Measurements from ENCODE around the gene BRF1.

Gene BRF1

GRCh38 chr14:105272623-105273022 lies 28.2 kb downstream of the BRF1 start:
- DNase-seq (ENCODE audit: low spot score): no peak
- TF ChIP-seq CTCF (IDR thresholded peaks at IDR 0.05; ENCODE audit: extremely low read depth, insufficient read depth, missing control alignments): no peak
- in situ Hi-C loops (cut with MboI; ENCODE audit: low pct_unique_long_range_greater_than_20kb, low sequenced_read_pairs, unreplicated experiment): no loop called here

- in situ Hi-C loops (cut with MboI; ENCODE audit: low pct_unique_long_range_greater_than_20kb, low sequenced_read_pairs, unreplicated experiment): no loop called here
Observed at GRCh38 chr14:105271224-105271890, 29.4 kb downstream of the BRF1 start.

GRCh38 chr14:105269405-105269804 lies 31.4 kb downstream of the BRF1 start:
- no peak for TF ChIP-seq CTCF (IDR thresholded peaks at IDR 0.05; ENCODE audit: extremely low read depth, insufficient read depth, missing control alignments)
- in situ Hi-C loops (cut with MboI; ENCODE audit: low pct_unique_long_range_greater_than_20kb, low sequenced_read_pairs, unreplicated experiment): no loop called here
- no peak for DNase-seq (ENCODE audit: low spot score)

More at GRCh38 chr14:105271224-105271890, 29.4 kb downstream of the BRF1 start:
- no peak for DNase-seq (ENCODE audit: low spot score)
- no peak for TF ChIP-seq CTCF (IDR thresholded peaks at IDR 0.05; ENCODE audit: extremely low read depth, insufficient read depth, missing control alignments)

GRCh38 chr14:105268736-105269354 lies 32.0 kb downstream of the BRF1 start:
- no peak for TF ChIP-seq CTCF (IDR thresholded peaks at IDR 0.05; ENCODE audit: extremely low read depth, insufficient read depth, missing control alignments)
- in situ Hi-C loops (cut with MboI; ENCODE audit: low pct_unique_long_range_greater_than_20kb, low sequenced_read_pairs, unreplicated experiment): no loop called here

GRCh38 chr14:105267820-105268548 lies 32.8 kb downstream of the BRF1 start:
- in situ Hi-C loops (cut with MboI; ENCODE audit: low pct_unique_long_range_greater_than_20kb, low sequenced_read_pairs, unreplicated experiment): no loop called here
- no peak for DNase-seq (ENCODE audit: low spot score)
- TF ChIP-seq CTCF (IDR thresholded peaks at IDR 0.05; ENCODE audit: extremely low read depth, insufficient read depth, missing control alignments): no peak

More at GRCh38 chr14:105268736-105269354, 32.0 kb downstream of the BRF1 start:
- DNase-seq (ENCODE audit: low spot score): no peak

- DNase-seq (ENCODE audit: low spot score): no peak
- in situ Hi-C loops (cut with MboI; ENCODE audit: low pct_unique_long_range_greater_than_20kb, low sequenced_read_pairs, unreplicated experiment): no loop called here
- TF ChIP-seq CTCF (IDR thresholded peaks at IDR 0.05; ENCODE audit: extremely low read depth, insufficient read depth, missing control alignments): no peak
Observed at GRCh38 chr14:105261781-105262180, 39.0 kb downstream of the BRF1 start.

Data from GM13977 (cell line).